ENCODE results near the gene RPP25.

The RPP25 gene

GRCh38 chr15:74978077-74978476, 21.5 kb upstream of the RPP25 start:
- TF ChIP-seq CTCF (IDR thresholded peaks at IDR 0.05) = no peak
- no peaks in the 10 kb centered on the region for H3K9me3 ChIP-seq
- no peaks in the 10 kb centered on the region for H3K4me1 ChIP-seq (ENCODE audit: control insufficient read depth in 1 of 2, insufficient read depth in 1 of 2, low read depth in 1 of 2, low read length in 1 of 2)
- H3K36me3 ChIP-seq = no peaks in the 10 kb centered on the region
- peaks cover 28% of the 10 kb centered on the region for H3K27me3 ChIP-seq
- no peak overlapping the region for H3K4me3 ChIP-seq (ENCODE audit: low read depth in 1 of 2, low read length in 1 of 2)
- no peak overlapping the region for H3K27ac ChIP-seq

DNA sequence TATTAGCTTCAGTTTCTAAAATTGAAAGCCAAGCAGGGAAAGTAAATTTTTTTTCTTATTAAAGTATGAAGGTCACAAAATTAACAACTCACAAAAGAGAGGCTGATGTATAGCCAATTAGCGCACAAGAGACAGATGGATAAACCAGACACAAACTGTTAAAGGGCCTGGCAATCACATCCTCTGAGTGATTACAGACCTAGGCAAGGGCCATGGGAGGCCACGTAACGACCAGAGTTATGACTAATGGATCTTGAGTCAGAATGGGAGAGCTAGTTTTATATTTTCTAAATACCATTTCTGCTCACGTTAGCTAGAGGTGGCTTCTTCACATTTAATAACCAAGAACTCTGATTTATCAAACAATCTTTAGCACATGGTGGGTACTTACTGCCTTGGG, 21.0 kb upstream of the RPP25 start:
- H3K4me1 ChIP-seq (ENCODE audit: control insufficient read depth in 1 of 2, insufficient read depth in 1 of 2, low read depth in 1 of 2, low read length in 1 of 2) = no peaks in the 10 kb centered on the region
- no peaks in the 10 kb centered on the region for H3K9me3 ChIP-seq
- no peaks in the 10 kb centered on the region for H3K36me3 ChIP-seq
- no peak overlapping the region for H3K4me3 ChIP-seq (ENCODE audit: low read depth in 1 of 2, low read length in 1 of 2)
- H3K27me3 ChIP-seq = peaks cover 28% of the 10 kb centered on the region
- H3K27ac ChIP-seq = no peak overlapping the region
- no peak for TF ChIP-seq CTCF (IDR thresholded peaks at IDR 0.05)

DNA sequence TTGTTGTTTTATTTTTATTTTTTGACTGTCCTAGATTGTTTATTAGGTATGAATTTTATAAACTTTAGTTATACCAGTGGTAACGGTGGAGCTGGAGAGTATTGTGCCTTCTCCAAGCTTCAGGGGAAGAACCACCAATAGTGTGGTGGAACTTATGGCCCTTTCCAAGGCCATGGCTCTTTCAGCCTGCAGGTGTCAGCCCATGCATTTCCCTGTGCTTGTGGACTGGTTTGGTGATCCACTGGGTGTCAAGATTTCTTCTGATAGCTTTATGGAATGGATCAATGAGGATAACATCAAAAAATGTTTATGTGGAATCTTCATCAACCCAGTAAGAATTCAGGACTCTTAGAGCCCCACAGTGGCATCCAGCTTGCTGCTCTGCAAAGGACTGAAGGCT, 19.6 kb upstream of the RPP25 start:
- no peak for TF ChIP-seq CTCF (IDR thresholded peaks at IDR 0.05)
- Histone ChIP-seq H3K27ac (no peak overlapping the region), H3K36me3 (no peaks in the 10 kb centered on the region), H3K4me1 (ENCODE audit: control insufficient read depth in 1 of 2, insufficient read depth in 1 of 2, low read depth in 1 of 2, low read length in 1 of 2) (no peaks in the 10 kb centered on the region), H3K9me3 (no peaks in the 10 kb centered on the region), H3K27me3 (peaks cover 28% of the 10 kb centered on the region), H3K4me3 (ENCODE audit: low read depth in 1 of 2, low read length in 1 of 2) (no peak overlapping the region)

DNA sequence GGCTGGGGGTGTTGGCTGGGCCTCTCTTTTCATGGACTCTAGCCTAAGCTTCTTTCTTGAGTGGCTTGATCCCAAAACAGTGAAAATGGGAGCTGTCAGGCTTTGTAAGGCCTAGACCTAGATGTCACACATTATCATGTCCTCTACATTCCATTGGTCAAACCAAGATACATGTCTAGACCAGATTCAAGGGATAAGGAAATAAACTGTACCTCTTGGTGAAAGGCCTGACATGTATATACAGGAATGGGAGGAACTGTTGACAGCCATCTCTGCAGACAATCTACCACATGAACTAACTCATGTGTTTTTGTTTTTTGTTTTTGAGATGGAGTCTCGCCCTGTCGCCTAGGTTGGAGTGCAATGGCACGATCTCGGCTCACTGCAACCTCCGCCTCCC, 11.1 kb upstream of the RPP25 start:
- Histone ChIP-seq H3K27ac (no peak overlapping the region), H3K9me3 (no peaks in the 10 kb centered on the region), H3K4me1 (ENCODE audit: control insufficient read depth in 1 of 2, insufficient read depth in 1 of 2, low read depth in 1 of 2, low read length in 1 of 2) (no peaks in the 10 kb centered on the region), H3K4me3 (ENCODE audit: low read depth in 1 of 2, low read length in 1 of 2) (no peak overlapping the region), H3K27me3 (peaks cover 23% of the 10 kb centered on the region), H3K36me3 (no peaks in the 10 kb centered on the region)
- TF ChIP-seq CTCF (IDR thresholded peaks at IDR 0.05) = no peak

DNA sequence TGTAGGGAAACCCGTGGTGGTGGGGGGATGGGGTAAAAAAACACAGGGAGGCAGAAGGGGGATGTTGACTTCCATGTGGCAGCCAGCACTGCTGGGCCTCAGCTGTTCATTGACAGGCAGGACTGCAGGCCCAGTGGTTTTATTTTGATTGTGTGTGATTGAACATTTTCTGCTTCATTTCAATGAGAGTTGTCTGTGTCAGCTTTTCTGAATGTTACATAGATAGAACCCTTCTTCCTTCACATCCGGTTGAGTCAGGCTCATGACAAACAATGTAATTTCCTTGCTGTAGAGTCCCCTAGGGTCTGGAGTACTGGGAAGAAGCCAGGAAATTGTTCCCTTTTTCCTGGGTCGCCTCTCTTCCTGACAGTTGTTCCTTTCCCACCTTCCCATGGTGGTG, 8.2 kb upstream of the RPP25 start:
- Histone ChIP-seq H3K4me3 (ENCODE audit: low read depth in 1 of 2, low read length in 1 of 2) (no peak overlapping the region), H3K36me3 (no peaks in the 10 kb centered on the region), H3K27ac (no peak overlapping the region), H3K27me3 (peaks cover 52% of the 10 kb centered on the region), H3K4me1 (ENCODE audit: control insufficient read depth in 1 of 2, insufficient read depth in 1 of 2, low read depth in 1 of 2, low read length in 1 of 2) (no peaks in the 10 kb centered on the region), H3K9me3 (no peaks in the 10 kb centered on the region)
- TF ChIP-seq CTCF (IDR thresholded peaks at IDR 0.05) = no peak

DNA sequence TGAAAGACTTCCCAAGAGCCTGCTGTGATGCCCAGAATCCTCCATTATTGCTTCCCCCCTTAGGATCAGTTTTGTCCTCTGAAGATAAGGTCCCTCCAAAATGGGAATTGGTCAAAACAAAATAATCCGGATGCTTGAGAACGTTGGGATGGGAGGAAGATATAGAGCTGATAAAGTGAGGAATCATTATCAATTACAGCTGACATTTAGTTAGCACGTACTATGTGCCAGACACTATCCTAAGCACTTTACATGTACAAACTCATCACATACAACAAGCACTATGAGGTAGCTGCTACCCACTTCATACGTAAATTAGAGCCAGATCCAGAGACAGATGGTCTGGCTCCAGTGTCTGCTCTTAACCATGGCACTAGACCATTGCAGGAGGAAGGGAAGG, 6.6 kb upstream of the RPP25 start:
- H3K9me3 ChIP-seq = no peaks in the 10 kb centered on the region
- H3K4me3 ChIP-seq (ENCODE audit: low read depth in 1 of 2, low read length in 1 of 2) = no peak overlapping the region
- H3K4me1 ChIP-seq (ENCODE audit: control insufficient read depth in 1 of 2, insufficient read depth in 1 of 2, low read depth in 1 of 2, low read length in 1 of 2) = peaks cover 0 to 12% of the 10 kb centered on the region in 2 experiments
- TF ChIP-seq CTCF (IDR thresholded peaks at IDR 0.05) = no peak
- no peaks in the 10 kb centered on the region for H3K36me3 ChIP-seq
- peaks cover 68% of the 10 kb centered on the region for H3K27me3 ChIP-seq
- H3K27ac ChIP-seq = no peak overlapping the region
